ENCODE results near the gene NKX1-2. TPM values are rescaled to one million over a fixed set of nuclear protein-coding genes. Genes with fewer than 3 reads are reported as not detected.
A peak's percentile ranks its signal among the peaks of the same experiment; 100 is the strongest.

The NKX1-2 gene
- total and polyA plus RNA-seq, 8 donors: not detected

- FAIRE-seq: no peak
Measured at GRCh38 chr10:124470544-124471434, 21.0 kb upstream of the NKX1-2 start.

GRCh38 chr10:124469956-124470484, 20.2 kb upstream of the NKX1-2 start:
- DNase-seq (no peak), FAIRE-seq (no peak), ATAC-seq (peak in 1 of 4 donors; percentile 11)
- intact Hi-C loops (cut with DNase I): no loop called here
- Histone ChIP-seq H3K9me3 (no peaks in the 10 kb centered on the region), H3K4me3 (no peak overlapping the region), H3K27me3 (no peaks in the 10 kb centered on the region), H3K36me3 (no peaks in the 10 kb centered on the region), H3K27ac (no peak overlapping the region), H3K4me1 (no peaks in the 10 kb centered on the region)
- TF ChIP-seq CTCF (IDR thresholded peaks at IDR 0.05): no peak
- WGBS, 2 donors: 87 to 89% methylated on average over 19 to 20 of the region's 20 CpGs

More at GRCh38 chr10:124470544-124471434, 21.0 kb upstream of the NKX1-2 start:
- ATAC-seq (peak in 2 of 4 donors; percentile 15 to 42), DNase-seq (peak in 1 of 6 donors; percentile 18)
- Histone ChIP-seq H3K36me3 (no peaks in the 10 kb centered on the region), H3K9me3 (no peaks in the 10 kb centered on the region), H3K27me3 (no peaks in the 10 kb centered on the region), H3K4me3 (no peak overlapping the region), H3K4me1 (no peaks in the 10 kb centered on the region), H3K27ac (no peak overlapping the region)
- no peak for TF ChIP-seq CTCF (IDR thresholded peaks at IDR 0.05)
- 73 to 84% methylated on average over 13 of the region's 13 CpGs for WGBS, 2 donors
- intact Hi-C loops (cut with DNase I): no loop called here

- TF ChIP-seq CTCF (IDR thresholded peaks at IDR 0.05): no peak
- H3K4me1 ChIP-seq: no peaks in the 10 kb centered on the region
- no peaks in the 10 kb centered on the region for H3K9me3 ChIP-seq
- WGBS, 2 donors: 87 to 89% methylated on average over 13 of the region's 13 CpGs
- no peak overlapping the region for H3K27ac ChIP-seq
- H3K4me3 ChIP-seq: no peak overlapping the region
- H3K27me3 ChIP-seq: no peaks in the 10 kb centered on the region
- no peak for ATAC-seq
- H3K36me3 ChIP-seq: no peaks in the 10 kb centered on the region
- DNase-seq: no peak
- no peak for FAIRE-seq
- intact Hi-C loops (cut with DNase I): no loop called here
Measured at GRCh38 chr10:124468624-124469023, 18.8 kb upstream of the NKX1-2 start.

- H3K27ac ChIP-seq: no peak overlapping the region
- intact Hi-C loops (cut with DNase I): no loop called here
- no peak for TF ChIP-seq CTCF (IDR thresholded peaks at IDR 0.05)
- H3K36me3 ChIP-seq: no peaks in the 10 kb centered on the region
- FAIRE-seq: no peak
- no peak for DNase-seq
- no peaks in the 10 kb centered on the region for H3K9me3 ChIP-seq
- no peak for ATAC-seq
- WGBS, 2 donors: 84 to 92% methylated on average over 4 of the region's 4 CpGs
- no peak overlapping the region for H3K4me3 ChIP-seq
- no peaks in the 10 kb centered on the region for H3K27me3 ChIP-seq
- peaks cover 0 to 3% (median 0%) of the 10 kb centered on the region in 3 donors for H3K4me1 ChIP-seq
Measured at GRCh38 chr10:124467165-124467564, 17.3 kb upstream of the NKX1-2 start.
